Measurements from ENCODE around the gene SDHB. TPM values are rescaled to one million over a fixed set of nuclear protein-coding genes. Genes with fewer than 3 reads are reported as not detected.
"Not testable (repeated sequence)": the region's sequence is repeated elsewhere in the genome, so short reads cannot be mapped to it uniquely, and the experiment has no call there.

Gene SDHB
- total RNA-seq, 2 experiments from 2014 or later, result 105 to 106 TPM

DNA sequence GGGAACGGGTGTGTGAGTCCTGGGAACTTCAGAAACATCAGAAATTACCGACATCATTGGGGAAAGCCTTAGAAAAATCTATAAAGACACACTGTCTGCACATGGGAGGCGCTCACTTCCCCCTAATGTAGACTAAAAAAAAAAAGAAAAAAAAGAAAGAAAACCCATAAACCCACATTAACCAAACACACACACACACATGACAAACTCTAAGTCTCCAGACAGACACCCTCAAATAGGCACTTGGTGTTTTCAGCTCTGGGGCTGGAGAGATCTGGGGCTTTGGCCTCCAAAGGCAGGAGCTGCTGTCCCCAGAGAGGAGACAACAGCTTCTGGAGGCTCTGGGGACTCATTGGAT, 13.2 kb upstream of the SDHB start:
- DNase-seq (ENCODE audit: low spot score), result no peak
- H3K9me3 ChIP-seq (ENCODE audit: low read length), result peaks cover 9% of the 10 kb centered on the region; the same call in 1 of the 2 replicates
- H4K20me1 ChIP-seq (ENCODE audit: insufficient read depth, low read length), result no peaks in the 10 kb centered on the region
- no peak overlapping the region for H3K4me2 ChIP-seq (ENCODE audit: low read length)
- peaks cover 5% of the 10 kb centered on the region for H3K4me1 ChIP-seq (ENCODE audit: insufficient read depth, low read length, poor library complexity, severe bottlenecking)
- CTCF ChIA-PET (ENCODE audit: unreplicated experiment), result no interaction called here
- no peaks in the 10 kb centered on the region for H3K9me2 ChIP-seq (ENCODE audit: insufficient read depth, low read length)
- intact Hi-C loops (cut with micrococcal nuclease; ENCODE audit: unreplicated experiment), result no loop called here
- no TSS peak for BruUV-seq (replicated peaks)
- H3K4me3 ChIP-seq (ENCODE audit: low read depth, low read length, poor library complexity, severe bottlenecking), result no peak overlapping the region
- H3K27ac ChIP-seq (ENCODE audit: low read depth, low read length, poor library complexity, severe bottlenecking), result no peak overlapping the region
- H3K79me2 ChIP-seq (ENCODE audit: insufficient read depth, low read depth, low read length), result no peaks in the 10 kb centered on the region
- H2AFZ ChIP-seq (ENCODE audit: low read length), result no peak overlapping the region
- no peak for TF ChIP-seq EZH2phosphoT487 (IDR thresholded peaks at IDR 0.05; ENCODE audit: borderline replicate concordance, low read depth, low read length)
- TF ChIP-seq, protein P1, sequence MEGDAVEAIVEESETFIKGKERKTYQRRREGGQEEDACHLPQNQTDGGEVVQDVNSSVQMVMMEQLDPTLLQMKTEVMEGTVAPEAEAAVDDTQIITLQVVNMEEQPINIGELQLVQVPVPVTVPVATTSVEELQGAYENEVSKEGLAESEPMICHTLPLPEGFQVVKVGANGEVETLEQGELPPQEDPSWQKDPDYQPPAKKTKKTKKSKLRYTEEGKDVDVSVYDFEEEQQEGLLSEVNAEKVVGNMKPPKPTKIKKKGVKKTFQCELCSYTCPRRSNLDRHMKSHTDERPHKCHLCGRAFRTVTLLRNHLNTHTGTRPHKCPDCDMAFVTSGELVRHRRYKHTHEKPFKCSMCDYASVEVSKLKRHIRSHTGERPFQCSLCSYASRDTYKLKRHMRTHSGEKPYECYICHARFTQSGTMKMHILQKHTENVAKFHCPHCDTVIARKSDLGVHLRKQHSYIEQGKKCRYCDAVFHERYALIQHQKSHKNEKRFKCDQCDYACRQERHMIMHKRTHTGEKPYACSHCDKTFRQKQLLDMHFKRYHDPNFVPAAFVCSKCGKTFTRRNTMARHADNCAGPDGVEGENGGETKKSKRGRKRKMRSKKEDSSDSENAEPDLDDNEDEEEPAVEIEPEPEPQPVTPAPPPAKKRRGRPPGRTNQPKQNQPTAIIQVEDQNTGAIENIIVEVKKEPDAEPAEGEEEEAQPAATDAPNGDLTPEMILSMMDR (conservative IDR thresholded peaks at IDR 0.05; ENCODE audit: low read length), result no peak
- H3K36me3 ChIP-seq (ENCODE audit: insufficient read depth, low read length), result no peaks in the 10 kb centered on the region
- POLR2A ChIA-PET, result interaction anchor here (0.7 kb wide), 1 partner anchor 897 kb away, joined by 3 read pairs; no protein-coding TSS in a partner anchor

DNA sequence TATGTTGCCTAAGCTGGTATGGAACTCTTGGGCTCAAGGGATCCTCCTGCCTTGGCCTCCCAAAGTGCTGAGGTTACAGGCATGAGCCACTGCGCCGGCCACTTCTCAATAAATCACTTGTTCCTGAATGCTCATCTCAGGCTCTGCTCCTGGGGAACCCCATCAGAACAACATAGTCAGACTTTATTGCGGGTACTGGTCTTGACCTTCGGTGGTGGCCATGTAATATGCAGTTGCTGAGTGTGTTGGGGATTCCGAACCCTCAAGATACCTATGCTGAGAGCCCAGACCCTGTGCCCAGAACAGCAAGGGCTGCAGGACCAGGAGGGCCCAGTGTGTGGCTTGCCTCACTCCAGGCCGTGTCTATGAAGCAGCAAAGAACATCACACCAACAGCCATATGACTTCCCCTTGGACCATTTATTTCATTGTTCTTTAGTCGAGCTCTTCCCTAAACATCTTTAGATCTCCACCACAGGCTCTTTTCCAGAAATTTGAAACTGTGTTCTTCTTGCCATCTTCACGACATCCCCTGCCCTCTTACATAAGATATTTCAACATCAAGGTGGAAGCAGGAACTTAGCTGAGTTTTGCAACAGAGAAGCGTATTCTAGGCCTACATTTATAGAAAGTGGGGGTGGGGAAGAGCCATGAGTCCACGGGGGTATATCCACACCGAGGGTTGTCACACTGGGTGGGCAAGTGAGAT, 12.7 kb upstream of the SDHB start:
- TF ChIP-seq, protein P1 (conservative IDR thresholded peaks at IDR 0.05; ENCODE audit: low read length), result no peak
- TF ChIP-seq EZH2phosphoT487 (IDR thresholded peaks at IDR 0.05; ENCODE audit: borderline replicate concordance, low read depth, low read length), result no peak
- no peaks in the 10 kb centered on the region for H3K36me3 ChIP-seq (ENCODE audit: insufficient read depth, low read length)
- peaks cover 5% of the 10 kb centered on the region for H3K4me1 ChIP-seq (ENCODE audit: insufficient read depth, low read length, poor library complexity, severe bottlenecking)
- no peaks in the 10 kb centered on the region for H3K9me2 ChIP-seq (ENCODE audit: insufficient read depth, low read length)
- H3K27ac ChIP-seq (ENCODE audit: low read depth, low read length, poor library complexity, severe bottlenecking), result no peak overlapping the region
- no peak overlapping the region for H3K4me2 ChIP-seq (ENCODE audit: low read length)
- CTCF ChIA-PET (ENCODE audit: unreplicated experiment), result no interaction called here
- no peaks in the 10 kb centered on the region for H3K79me2 ChIP-seq (ENCODE audit: insufficient read depth, low read depth, low read length)
- POLR2A ChIA-PET, result interaction anchor here (0.7 kb wide), 1 partner anchor 897 kb away, joined by 3 read pairs; no protein-coding TSS in a partner anchor
- no peak overlapping the region for H3K4me3 ChIP-seq (ENCODE audit: low read depth, low read length, poor library complexity, severe bottlenecking)
- H2AFZ ChIP-seq (ENCODE audit: low read length), result no peak overlapping the region
- BruUV-seq (replicated peaks), result no TSS peak
- DNase-seq (ENCODE audit: low spot score), result no peak
- H4K20me1 ChIP-seq (ENCODE audit: insufficient read depth, low read length), result no peaks in the 10 kb centered on the region
- intact Hi-C loops (cut with micrococcal nuclease; ENCODE audit: unreplicated experiment), result no loop called here
- peaks cover 9% of the 10 kb centered on the region; the same call in 1 of the 2 replicates for H3K9me3 ChIP-seq (ENCODE audit: low read length)

DNA sequence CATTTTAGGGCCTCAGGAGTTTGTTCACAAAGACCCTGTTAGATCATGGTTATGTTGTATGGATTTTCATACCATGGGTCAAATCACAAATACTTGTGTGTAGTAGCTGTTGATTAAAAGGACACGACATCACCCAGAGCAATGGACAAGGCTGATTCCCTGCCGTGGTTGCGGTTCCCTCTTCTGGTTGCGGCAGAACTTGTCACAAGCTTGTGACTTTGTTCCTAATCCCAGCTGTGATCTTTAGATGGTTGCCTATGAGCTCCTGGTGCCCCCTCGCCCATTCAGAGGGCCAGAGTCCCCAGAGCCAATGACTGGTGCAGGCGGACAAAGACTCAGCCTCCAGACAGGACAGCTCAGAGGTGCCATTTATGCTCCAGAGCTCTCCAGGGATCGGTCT, 11.8 kb upstream of the SDHB start:
- H3K4me2 ChIP-seq (ENCODE audit: low read length), result no peak overlapping the region
- no peak overlapping the region for H3K4me3 ChIP-seq (ENCODE audit: low read depth, low read length, poor library complexity, severe bottlenecking)
- no TSS peak for BruUV-seq (replicated peaks)
- ChIA-PET CTCF (ENCODE audit: unreplicated experiment) (no interaction called here), POLR2A (interaction anchor here (1.0 kb wide), 1 partner anchor 13 kb away, joined by 3 read pairs; no protein-coding TSS in a partner anchor)
- no peak overlapping the region for H2AFZ ChIP-seq (ENCODE audit: low read length)
- no peaks in the 10 kb centered on the region for H3K9me2 ChIP-seq (ENCODE audit: insufficient read depth, low read length)
- TF ChIP-seq, protein P1 (conservative IDR thresholded peaks at IDR 0.05; ENCODE audit: low read length), result no peak
- no peak for TF ChIP-seq EZH2phosphoT487 (IDR thresholded peaks at IDR 0.05; ENCODE audit: borderline replicate concordance, low read depth, low read length)
- H3K9me3 ChIP-seq (ENCODE audit: low read length), result peaks cover 9% of the 10 kb centered on the region; the same call in 1 of the 2 replicates
- H3K36me3 ChIP-seq (ENCODE audit: insufficient read depth, low read length), result no peaks in the 10 kb centered on the region
- peaks cover 5% of the 10 kb centered on the region for H3K4me1 ChIP-seq (ENCODE audit: insufficient read depth, low read length, poor library complexity, severe bottlenecking)
- H3K27ac ChIP-seq (ENCODE audit: low read depth, low read length, poor library complexity, severe bottlenecking), result no peak overlapping the region
- no peaks in the 10 kb centered on the region for H4K20me1 ChIP-seq (ENCODE audit: insufficient read depth, low read length)
- no peaks in the 10 kb centered on the region for H3K79me2 ChIP-seq (ENCODE audit: insufficient read depth, low read depth, low read length)
- DNase-seq (ENCODE audit: low spot score), result no peak
- intact Hi-C loops (cut with micrococcal nuclease; ENCODE audit: unreplicated experiment), result no loop called here

DNA sequence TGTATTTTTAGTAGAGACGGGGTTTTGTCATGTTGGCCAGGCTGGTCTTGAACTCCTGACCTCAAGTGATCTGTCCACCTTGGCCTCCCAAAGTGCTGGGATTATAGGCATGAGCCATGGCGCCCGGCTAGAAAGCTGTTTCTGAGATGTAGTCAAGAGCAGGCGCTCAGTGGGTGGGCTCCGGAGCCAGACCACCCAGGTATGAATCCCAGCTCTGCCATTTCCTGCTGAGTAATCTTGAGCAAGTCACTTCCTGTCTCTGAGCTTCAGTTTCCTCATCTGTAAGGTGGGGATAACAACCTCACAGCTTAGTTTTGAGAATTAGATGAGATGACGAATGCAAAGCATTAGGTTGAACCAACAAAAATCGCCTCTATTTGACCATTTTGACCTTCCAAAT, 8.9 kb upstream of the SDHB start:
- Histone ChIP-seq H3K4me1 (ENCODE audit: insufficient read depth, low read length, poor library complexity, severe bottlenecking) (peaks cover 16% of the 10 kb centered on the region), H3K4me2 (ENCODE audit: low read length) (peak overlapping the region; percentile 38; the same call in 1 of the 2 replicates)
- POLR2A ChIA-PET, result interaction anchor here (0.6 kb wide), 1 partner anchor 46 kb away, joined by 3 read pairs; no protein-coding TSS in a partner anchor
- H2AFZ ChIP-seq (ENCODE audit: low read length); CTCF ChIA-PET (ENCODE audit: unreplicated experiment); H3K9me3 ChIP-seq (ENCODE audit: low read length); H3K79me2 ChIP-seq (ENCODE audit: insufficient read depth, low read depth, low read length); H3K36me3 ChIP-seq (ENCODE audit: insufficient read depth, low read length); H3K4me3 ChIP-seq (ENCODE audit: low read depth, low read length, poor library complexity, severe bottlenecking); H4K20me1 ChIP-seq (ENCODE audit: insufficient read depth, low read length); H3K9me2 ChIP-seq (ENCODE audit: insufficient read depth, low read length); BruUV-seq (replicated peaks); H3K27ac ChIP-seq (ENCODE audit: low read depth, low read length, poor library complexity, severe bottlenecking): not testable (repeated sequence)
- peak; percentile 18 for DNase-seq (ENCODE audit: low spot score)
- intact Hi-C loops (cut with micrococcal nuclease; ENCODE audit: unreplicated experiment), result loop anchor here (5.0 kb wide), 1 partner anchor 60 kb away; no protein-coding TSS in a partner anchor
